ENCODE results near the gene AIFM2.

Gene AIFM2

DNA sequence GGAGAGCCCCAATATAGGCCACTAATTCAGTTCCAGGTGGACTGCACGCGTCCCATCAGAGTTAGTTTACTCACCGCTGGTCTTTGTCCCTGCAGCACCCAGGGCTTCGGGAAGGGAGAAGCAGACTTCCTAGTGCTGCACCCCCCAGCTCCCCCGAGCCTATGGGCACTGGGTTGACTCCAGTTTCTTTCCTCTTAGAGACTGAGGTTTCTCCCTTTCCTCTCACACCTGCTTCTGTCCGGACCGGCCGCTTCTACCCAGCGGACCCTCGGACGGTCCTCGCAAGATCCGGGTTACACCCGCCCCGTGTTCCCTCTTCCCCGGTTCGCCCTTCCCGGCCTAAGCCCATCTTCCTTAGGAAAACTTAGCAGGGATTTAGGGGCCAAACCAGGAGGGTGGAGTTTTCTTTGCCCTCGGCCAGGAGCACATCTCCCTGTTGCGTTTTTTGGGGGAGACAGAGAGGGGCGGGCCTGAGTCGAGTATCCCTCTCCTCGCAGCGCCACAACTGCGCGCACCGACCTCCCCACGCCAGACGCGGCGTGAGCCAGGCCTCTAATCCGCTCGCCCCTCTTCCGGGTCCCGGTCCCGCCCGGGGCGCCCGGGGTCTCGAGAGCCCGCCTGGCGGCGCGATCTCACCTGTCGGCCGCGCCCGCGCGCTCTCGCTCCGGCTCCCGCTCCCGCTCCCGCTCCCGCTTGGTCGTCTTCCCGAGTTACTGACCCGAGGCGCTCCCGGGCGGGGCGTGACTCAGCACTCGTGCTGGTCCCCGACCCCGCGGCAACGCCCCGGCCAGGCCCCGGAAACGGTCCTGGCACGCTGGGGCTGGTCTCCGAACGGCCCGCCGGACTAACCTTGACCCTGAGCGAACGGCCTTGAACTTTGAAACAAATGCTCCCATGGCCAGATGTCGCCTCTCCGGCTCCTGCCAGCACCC is at the start of gene AIFM2:
TSS of gene AIFM2 (minus strand) at position 728 of the 932 bp plus-strand sequence. CDS start 8,741 bp downstream, outside the sequence.
- no peaks in the 10 kb centered on the region for H3K4me1 ChIP-seq (ENCODE audit: control insufficient read depth, insufficient read depth, low read length)
- no peaks in the 10 kb centered on the region for H3K36me3 ChIP-seq (ENCODE audit: control insufficient read depth in 2 of 2, insufficient read depth in 1 of 2, low read length in 2 of 2)
- H3K9me3 ChIP-seq (ENCODE audit: control insufficient read depth, insufficient read depth, low read depth, low read length), result no peaks in the 10 kb centered on the region
- CTCF ChIA-PET, result interaction anchor here (0.6 to 2.2 kb wide), 4 partner anchors 14 to 389 kb away, joined by 3 to 14 read pairs (median 4); partner anchors contain the start of gene TYSND1
- peak within 1 kb of the TSS; percentile 52; the same call in 1 of the 2 replicates for H3K27ac ChIP-seq (ENCODE audit: extremely low read depth, low read depth, low read length)
- H3K4me3 ChIP-seq (ENCODE audit: low read depth, low read length), result peak within 1 kb of the TSS; percentile 55
- POLR2A ChIA-PET, result interaction anchor here (0.5 to 2.2 kb wide), 5 partner anchors 14 to 255 kb away, joined by 3 to 8 read pairs (median 3); partner anchors contain the start of genes SAR1A and TYSND1
- peak; percentile 24; the same call in 1 of the 2 replicates for TF ChIP-seq ZSCAN30 (tag by site-specific recombination; IDR thresholded peaks at IDR 0.05)
- TF ChIP-seq KLF1 (tag by site-specific recombination; IDR thresholded peaks at IDR 0.05), result peak; percentile 91
- TF ChIP-seq ZNF610 (tag by site-specific recombination; IDR thresholded peaks at IDR 0.05; ENCODE audit: borderline replicate concordance), result peak; percentile 36; the same call in 1 of the 2 replicates
- no peak for TF ChIP-seq ZNF664 (tag by site-specific recombination; IDR thresholded peaks at IDR 0.05)
- peak; percentile 69 for TF ChIP-seq SP7 (tag by site-specific recombination; IDR thresholded peaks at IDR 0.05)
- no peak for TF ChIP-seq ZNF707 (tag by site-specific recombination; IDR thresholded peaks at IDR 0.05)
- peak; percentile 66; the same call in 1 of the 2 replicates for TF ChIP-seq ZBTB17 (tag by site-specific recombination; IDR thresholded peaks at IDR 0.05)
- no peak for TF ChIP-seq TSHZ1 (tag by site-specific recombination; IDR thresholded peaks at IDR 0.05; ENCODE audit: borderline replicate concordance)
- TF ChIP-seq SP3 (tag by site-specific recombination; IDR thresholded peaks at IDR 0.05), result peak; percentile 65; the same call in 1 of the 2 replicates
- TF ChIP-seq GLIS1 (tag by site-specific recombination; IDR thresholded peaks at IDR 0.05), result peak; percentile 45; the same call in 1 of the 2 replicates
- TF ChIP-seq ZNF280D (tag by site-specific recombination; IDR thresholded peaks at IDR 0.05), result no peak
- TF ChIP-seq KLF7 (tag by site-specific recombination; IDR thresholded peaks at IDR 0.05; ENCODE audit: borderline replicate concordance), result peak; percentile 85; the same call in 1 of the 2 replicates
- peak; percentile 75 for TF ChIP-seq KLF9 (tag by site-specific recombination; IDR thresholded peaks at IDR 0.05; ENCODE audit: low read depth)
- peak; percentile 91 for TF ChIP-seq ZBTB8A (tag by site-specific recombination; IDR thresholded peaks at IDR 0.05)
- no peak for TF ChIP-seq TCF7L2 (IDR thresholded peaks at IDR 0.05; ENCODE audit: borderline replicate concordance, low read depth, low read length)
- TF ChIP-seq KLF16 (tag by site-specific recombination; IDR thresholded peaks at IDR 0.05), result peak; percentile 60; the same call in 1 of the 2 replicates
- TF ChIP-seq ZNF48 (tag by site-specific recombination; IDR thresholded peaks at IDR 0.05), result no peak
- no peak for TF ChIP-seq ZNF529 (tag by site-specific recombination; IDR thresholded peaks at IDR 0.05; ENCODE audit: insufficient replicate concordance)
- peak; percentile 93 for TF ChIP-seq ZBTB6 (tag by site-specific recombination; IDR thresholded peaks at IDR 0.05)
- peak; percentile 65; the same call in 1 of the 2 replicates for TF ChIP-seq HIC1 (tag by site-specific recombination; IDR thresholded peaks at IDR 0.05)
- TF ChIP-seq PRDM10 (tag by site-specific recombination; IDR thresholded peaks at IDR 0.05), result peak; percentile 62
- TF ChIP-seq ZNF600 (tag by site-specific recombination; IDR thresholded peaks at IDR 0.05), result peak; percentile 61; the same call in 1 of the 2 replicates
